HEK293 (cell line): ENCODE results near the gene SOX5.

Source experiments
- CTCF ChIA-PET: fragments of 350-600 bp; formaldehyde crosslinking; extraction: SDS; loops from one replicate; lab custom pipeline; 2021; ENCODE audit warnings: antibody characterized with exemption; lab: Yijun Ruan, JAX
- POLR2A ChIA-PET: fragments of 300-600 bp; formaldehyde crosslinking; extraction: SDS; loops from one replicate; lab custom pipeline; 2020; ENCODE audit warnings: antibody characterized with exemption, inconsistent platforms; lab: Yijun Ruan, JAX
- H3K27ac ChIP-seq: fragments of 200-500 bp; sonication (Bioruptor generic); 2 replicates; pipeline ENCODE4 v1.5.1; 2014; ENCODE audit warnings: low read depth, low read length, control low read depth, inconsistent platforms; ENCODE audit errors: extremely low read depth
- H3K36me3 ChIP-seq, 2 experiments: fragments of 200-500 bp in 1 of 2; sonication (Bioruptor generic) in 1 of 2; 1 replicate in 1 of 2; 2 replicates in 1 of 2; pipeline ENCODE4 v1.5.1; 2014 to 2017; ENCODE audit warnings: inconsistent platforms in 2 of 2, low read length in 2 of 2; ENCODE audit not compliant: control insufficient read depth in 2 of 2, insufficient read depth in 1 of 2
- H3K4me1 ChIP-seq: fragments of 200-500 bp; sonication (Bioruptor generic); 2 replicates; pipeline ENCODE4 v1.5.1; 2014; ENCODE audit warnings: mild to moderate bottlenecking, low read length, inconsistent platforms; ENCODE audit not compliant: control insufficient read depth, insufficient read depth
- H3K4me3 ChIP-seq: 2 replicates; pipeline ENCODE4 v1.5.1; 2011; ENCODE audit warnings: low read depth, mild to moderate bottlenecking, control low read depth, low read length, moderate library complexity
- H3K9me3 ChIP-seq: fragments of 200-500 bp; sonication (Bioruptor generic); 2 replicates; pipeline ENCODE4 v1.5.1; 2014; ENCODE audit warnings: low read depth, low read length, inconsistent platforms; ENCODE audit not compliant: control insufficient read depth, insufficient read depth
- GLIS1 ChIP-seq: fragments of 450-650 bp; formaldehyde crosslinking; IDR thresholded peaks from 2 replicates; pipeline ENCODE4 v1.5.1; 2016; ENCODE audit warnings: missing biosample characterization, missing genetic modification characterization
- ZFHX2 ChIP-seq: fragments of 450-650 bp; formaldehyde crosslinking; conservative IDR thresholded peaks from 2 replicates; pipeline ENCODE4 v1.5.1; 2016; ENCODE audit warnings: missing biosample characterization, missing genetic modification characterization
- ZNF132 ChIP-seq: fragments of 450-650 bp; formaldehyde crosslinking; IDR thresholded peaks from 2 replicates; pipeline ENCODE4 v1.5.1; 2017; ENCODE audit warnings: missing biosample characterization, missing genetic modification characterization, borderline replicate concordance
- ZNF2 ChIP-seq: fragments of 450-650 bp; formaldehyde crosslinking; IDR thresholded peaks from 2 replicates; pipeline ENCODE4 v1.5.1; 2016; ENCODE audit warnings: missing biosample characterization, missing genetic modification characterization
- ZNF473 ChIP-seq: fragments of 450-650 bp; formaldehyde crosslinking; IDR thresholded peaks from 2 replicates; pipeline ENCODE4 v1.5.1; 2017; ENCODE audit warnings: missing biosample characterization, missing genetic modification characterization
- ZNF48 ChIP-seq: fragments of 450-650 bp; formaldehyde crosslinking; IDR thresholded peaks from 2 replicates; pipeline ENCODE4 v1.5.1; 2016; ENCODE audit warnings: missing biosample characterization, missing genetic modification characterization
- ZNF544 ChIP-seq: fragments of 450-650 bp; formaldehyde crosslinking; IDR thresholded peaks from 2 replicates; pipeline ENCODE4 v1.5.0; 2017; ENCODE audit warnings: missing biosample characterization, missing genetic modification characterization
- ZNF558 ChIP-seq: fragments of 450-650 bp; formaldehyde crosslinking; IDR thresholded peaks from 2 replicates; pipeline ENCODE4 v1.5.1; 2016; ENCODE audit warnings: missing biosample characterization, missing genetic modification characterization
- ZNF600 ChIP-seq: fragments of 450-650 bp; formaldehyde crosslinking; IDR thresholded peaks from 2 replicates; pipeline ENCODE4 v1.5.1; 2016; ENCODE audit warnings: missing biosample characterization, missing genetic modification characterization
- ZNF610 ChIP-seq: fragments of 450-650 bp; formaldehyde crosslinking; IDR thresholded peaks from 2 replicates; pipeline ENCODE4 v1.5.1; 2016; ENCODE audit warnings: missing biosample characterization, missing genetic modification characterization, borderline replicate concordance
- ZNF785 ChIP-seq: fragments of 450-650 bp; formaldehyde crosslinking; IDR thresholded peaks from 2 replicates; pipeline ENCODE4 v1.5.1; 2016; ENCODE audit warnings: missing biosample characterization, missing genetic modification characterization
- TF ChIP-seq, protein P1 (sequence below): fragments of 450-650 bp; formaldehyde crosslinking; IDR thresholded peaks from 2 replicates; pipeline ENCODE4 v1.5.1; 2017; ENCODE audit warnings: missing biosample characterization, missing genetic modification characterization
- TF ChIP-seq, protein P2 (sequence below): fragments of 450-650 bp; formaldehyde crosslinking; IDR thresholded peaks from 2 replicates; pipeline ENCODE4 v1.5.1; 2016; ENCODE audit warnings: missing biosample characterization, missing genetic modification characterization
- TF ChIP-seq, protein P3 (sequence below): fragments of 450-650 bp; formaldehyde crosslinking; IDR thresholded peaks from 2 replicates; pipeline ENCODE4 v1.5.1; 2017; ENCODE audit warnings: missing biosample characterization, missing genetic modification characterization
- TF ChIP-seq, protein P4 (sequence below): fragments of 450-650 bp; formaldehyde crosslinking; IDR thresholded peaks from 2 replicates; pipeline ENCODE4 v1.5.1; 2016; ENCODE audit warnings: missing biosample characterization, missing genetic modification characterization, borderline replicate concordance
- TF ChIP-seq, protein P5 (sequence below): fragments of 450-650 bp; IDR thresholded peaks from 2 replicates; pipeline ENCODE4 v1.5.1; 2018; ENCODE audit warnings: missing biosample characterization, missing genetic modification characterization

Gene SOX5

DNA sequence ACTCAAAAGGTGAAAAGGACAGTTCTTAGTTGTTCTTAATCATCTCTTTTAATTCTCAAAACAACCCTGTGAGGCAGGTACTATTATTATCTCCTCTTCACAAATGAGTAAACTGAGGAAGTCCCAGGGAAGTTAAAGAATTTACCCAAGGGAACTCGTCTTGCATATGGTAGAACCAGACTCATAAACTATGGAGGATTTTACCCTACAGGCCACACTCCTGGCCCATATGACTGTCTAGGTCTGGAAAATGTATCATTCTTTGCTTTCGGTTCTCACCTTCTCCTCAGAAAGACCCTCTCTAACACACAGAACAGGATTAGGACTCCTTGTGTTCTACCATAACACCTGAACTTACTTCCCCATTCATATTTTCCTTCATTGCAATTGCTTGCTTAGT is 18.9 kb downstream of the SOX5 start:
- POLR2A ChIA-PET, result no interaction called here
- no peak for TF ChIP-seq ZFHX2
- TF ChIP-seq, protein P1, sequence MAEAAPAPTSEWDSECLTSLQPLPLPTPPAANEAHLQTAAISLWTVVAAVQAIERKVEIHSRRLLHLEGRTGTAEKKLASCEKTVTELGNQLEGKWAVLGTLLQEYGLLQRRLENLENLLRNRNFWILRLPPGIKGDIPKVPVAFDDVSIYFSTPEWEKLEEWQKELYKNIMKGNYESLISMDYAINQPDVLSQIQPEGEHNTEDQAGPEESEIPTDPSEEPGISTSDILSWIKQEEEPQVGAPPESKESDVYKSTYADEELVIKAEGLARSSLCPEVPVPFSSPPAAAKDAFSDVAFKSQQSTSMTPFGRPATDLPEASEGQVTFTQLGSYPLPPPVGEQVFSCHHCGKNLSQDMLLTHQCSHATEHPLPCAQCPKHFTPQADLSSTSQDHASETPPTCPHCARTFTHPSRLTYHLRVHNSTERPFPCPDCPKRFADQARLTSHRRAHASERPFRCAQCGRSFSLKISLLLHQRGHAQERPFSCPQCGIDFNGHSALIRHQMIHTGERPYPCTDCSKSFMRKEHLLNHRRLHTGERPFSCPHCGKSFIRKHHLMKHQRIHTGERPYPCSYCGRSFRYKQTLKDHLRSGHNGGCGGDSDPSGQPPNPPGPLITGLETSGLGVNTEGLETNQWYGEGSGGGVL, result no peak
- TF ChIP-seq, protein P2, sequence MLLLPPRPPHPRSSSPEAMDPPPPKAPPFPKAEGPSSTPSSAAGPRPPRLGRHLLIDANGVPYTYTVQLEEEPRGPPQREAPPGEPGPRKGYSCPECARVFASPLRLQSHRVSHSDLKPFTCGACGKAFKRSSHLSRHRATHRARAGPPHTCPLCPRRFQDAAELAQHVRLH (tag by site-specific recombination), result no peak
- TF ChIP-seq GLIS1, result no peak
- no peak for TF ChIP-seq ZNF132 (tag by site-specific recombination)
- TF ChIP-seq, protein P3, sequence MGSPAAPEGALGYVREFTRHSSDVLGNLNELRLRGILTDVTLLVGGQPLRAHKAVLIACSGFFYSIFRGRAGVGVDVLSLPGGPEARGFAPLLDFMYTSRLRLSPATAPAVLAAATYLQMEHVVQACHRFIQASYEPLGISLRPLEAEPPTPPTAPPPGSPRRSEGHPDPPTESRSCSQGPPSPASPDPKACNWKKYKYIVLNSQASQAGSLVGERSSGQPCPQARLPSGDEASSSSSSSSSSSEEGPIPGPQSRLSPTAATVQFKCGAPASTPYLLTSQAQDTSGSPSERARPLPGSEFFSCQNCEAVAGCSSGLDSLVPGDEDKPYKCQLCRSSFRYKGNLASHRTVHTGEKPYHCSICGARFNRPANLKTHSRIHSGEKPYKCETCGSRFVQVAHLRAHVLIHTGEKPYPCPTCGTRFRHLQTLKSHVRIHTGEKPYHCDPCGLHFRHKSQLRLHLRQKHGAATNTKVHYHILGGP, result no peak
- TF ChIP-seq, protein P4, sequence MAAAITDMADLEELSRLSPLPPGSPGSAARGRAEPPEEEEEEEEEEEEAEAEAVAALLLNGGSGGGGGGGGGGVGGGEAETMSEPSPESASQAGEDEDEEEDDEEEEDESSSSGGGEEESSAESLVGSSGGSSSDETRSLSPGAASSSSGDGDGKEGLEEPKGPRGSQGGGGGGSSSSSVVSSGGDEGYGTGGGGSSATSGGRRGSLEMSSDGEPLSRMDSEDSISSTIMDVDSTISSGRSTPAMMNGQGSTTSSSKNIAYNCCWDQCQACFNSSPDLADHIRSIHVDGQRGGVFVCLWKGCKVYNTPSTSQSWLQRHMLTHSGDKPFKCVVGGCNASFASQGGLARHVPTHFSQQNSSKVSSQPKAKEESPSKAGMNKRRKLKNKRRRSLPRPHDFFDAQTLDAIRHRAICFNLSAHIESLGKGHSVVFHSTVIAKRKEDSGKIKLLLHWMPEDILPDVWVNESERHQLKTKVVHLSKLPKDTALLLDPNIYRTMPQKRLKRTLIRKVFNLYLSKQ, result no peak
- TF ChIP-seq ZNF600 (tag by site-specific recombination), result no peak
- TF ChIP-seq ZNF48 (tag by site-specific recombination), result no peak
- TF ChIP-seq ZNF610 (tag by site-specific recombination), result no peak
- TF ChIP-seq ZNF2 (tag by site-specific recombination), result no peak
- TF ChIP-seq, protein P5, sequence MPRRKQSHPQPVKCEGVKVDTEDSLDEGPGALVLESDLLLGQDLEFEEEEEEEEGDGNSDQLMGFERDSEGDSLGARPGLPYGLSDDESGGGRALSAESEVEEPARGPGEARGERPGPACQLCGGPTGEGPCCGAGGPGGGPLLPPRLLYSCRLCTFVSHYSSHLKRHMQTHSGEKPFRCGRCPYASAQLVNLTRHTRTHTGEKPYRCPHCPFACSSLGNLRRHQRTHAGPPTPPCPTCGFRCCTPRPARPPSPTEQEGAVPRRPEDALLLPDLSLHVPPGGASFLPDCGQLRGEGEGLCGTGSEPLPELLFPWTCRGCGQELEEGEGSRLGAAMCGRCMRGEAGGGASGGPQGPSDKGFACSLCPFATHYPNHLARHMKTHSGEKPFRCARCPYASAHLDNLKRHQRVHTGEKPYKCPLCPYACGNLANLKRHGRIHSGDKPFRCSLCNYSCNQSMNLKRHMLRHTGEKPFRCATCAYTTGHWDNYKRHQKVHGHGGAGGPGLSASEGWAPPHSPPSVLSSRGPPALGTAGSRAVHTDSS (tag by site-specific recombination), result no peak
- CTCF ChIA-PET, result no interaction called here

DNA sequence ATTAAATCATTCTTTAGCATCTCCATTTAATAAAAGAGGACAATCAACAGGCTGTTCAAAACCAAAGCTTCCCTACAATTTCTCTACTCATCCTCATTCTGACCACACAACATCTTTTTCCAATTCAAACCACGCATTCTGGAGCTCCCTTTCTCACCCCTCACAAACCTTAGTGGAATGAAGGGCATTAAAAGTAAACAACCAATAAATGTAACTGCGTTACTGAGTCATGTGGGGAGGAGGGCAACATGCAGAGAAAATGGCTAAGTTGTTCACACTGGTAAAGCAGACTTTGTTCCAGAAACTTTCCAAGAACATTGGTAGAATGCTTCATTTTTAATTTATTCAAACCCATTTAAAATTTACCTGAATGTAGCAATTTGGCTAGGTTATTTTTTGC is 19.6 kb downstream of the SOX5 start:
- ChIA-PET POLR2A (no interaction called here), CTCF (no interaction called here)
- H3K36me3 ChIP-seq, result no peaks in the 10 kb centered on the region
- TF ChIP-seq ZNF473 (tag by site-specific recombination), result no peak
- TF ChIP-seq ZNF558 (tag by site-specific recombination), result peak; percentile 52; the same call in 1 of the 2 replicates
- no peak for TF ChIP-seq ZNF544 (tag by site-specific recombination)
- no peak overlapping the region for H3K27ac ChIP-seq
- H3K4me3 ChIP-seq, result no peak overlapping the region
- H3K4me1 ChIP-seq, result 0 out of 2 replicates have a peak, but pooled peaks cover 3% of the 10 kb centered on the region
- H3K9me3 ChIP-seq, result no peaks in the 10 kb centered on the region

More for the DNA sequence above, 18.9 kb downstream of the SOX5 start:
- H3K27ac ChIP-seq, result no peak overlapping the region
- no peaks in the 10 kb centered on the region for H3K36me3 ChIP-seq
- H3K9me3 ChIP-seq, result no peaks in the 10 kb centered on the region
- no peak overlapping the region for H3K4me3 ChIP-seq
- H3K4me1 ChIP-seq, result 0 out of 2 replicates have a peak, but pooled peaks cover 3% of the 10 kb centered on the region

DNA sequence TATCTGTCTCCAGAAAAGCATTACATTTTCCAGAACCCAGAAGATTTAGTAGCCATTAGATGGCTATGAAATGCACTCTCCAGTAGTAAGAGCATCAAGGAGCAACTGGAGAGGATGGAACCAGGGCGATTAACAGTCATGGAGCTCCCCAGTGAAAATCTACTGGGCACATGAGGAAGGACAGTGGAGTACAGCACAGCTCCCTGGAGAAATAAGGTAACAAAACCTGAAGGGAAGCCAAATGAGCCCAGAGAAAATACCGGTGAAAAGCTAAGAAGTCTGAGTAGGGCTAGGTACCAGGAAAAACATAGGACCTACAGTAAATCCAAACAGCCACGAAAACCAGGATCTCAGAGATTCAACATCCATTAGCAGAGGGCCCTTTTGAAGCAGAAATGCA is 21.6 kb downstream of the SOX5 start:
- Histone ChIP-seq H3K4me1 (0 out of 2 replicates have a peak, but pooled peaks cover 3% of the 10 kb centered on the region), H3K9me3 (no peaks in the 10 kb centered on the region), H3K4me3 (no peak overlapping the region), H3K27ac (no peak overlapping the region), H3K36me3 (no peaks in the 10 kb centered on the region)
- POLR2A ChIA-PET, result no interaction called here
- no peak for TF ChIP-seq ZNF785
- CTCF ChIA-PET, result no interaction called here
